ENCODE data around the gene CACNA1B. TPM values are rescaled to one million over a fixed set of nuclear protein-coding genes. Genes with fewer than 3 reads are reported as not detected.

Gene CACNA1B
- total RNA-seq, 2 donors from 2014 or later: 3.6 to 7.9 TPM

- Histone ChIP-seq H3K4me1 (ENCODE audit: control insufficient read depth, insufficient read depth, low read length) (no peaks in the 10 kb centered on the region), H3K9me3 (ENCODE audit: control insufficient read depth, low read length) (peaks cover 31% of the 10 kb centered on the region), H3K27me3 (ENCODE audit: control insufficient read depth, insufficient read depth, low read length, poor library complexity, severe bottlenecking) (no peaks in the 10 kb centered on the region), H3K4me3 (ENCODE audit: low read length) (no peak overlapping the region), H3K9ac (ENCODE audit: extremely low read depth, low read length, poor library complexity, severe bottlenecking) (no peak overlapping the region), H3K27ac (ENCODE audit: low read depth, low read length) (no peak overlapping the region), H3K36me3 (ENCODE audit: control insufficient read depth, insufficient read depth, low read length) (no peaks in the 10 kb centered on the region)
- Mint-ChIP-seq H3K27ac (no peak overlapping the region), H3K4me1 (no peaks in the 10 kb centered on the region), H3K36me3 (ENCODE audit: low read depth) (no peaks in the 10 kb centered on the region), H3K4me3 (no peak overlapping the region), H3K27me3 (ENCODE audit: insufficient read depth) (no peaks in the 10 kb centered on the region), H3K9me3 (peaks cover 5% of the 10 kb centered on the region)
- 83 to 85% methylated on average over 9 of the region's 9 CpGs for WGBS, 2 experiments (ENCODE audit: insufficient coverage in 1 of 2, insufficient read length in 1 of 2)
- TF ChIP-seq, protein P1, sequence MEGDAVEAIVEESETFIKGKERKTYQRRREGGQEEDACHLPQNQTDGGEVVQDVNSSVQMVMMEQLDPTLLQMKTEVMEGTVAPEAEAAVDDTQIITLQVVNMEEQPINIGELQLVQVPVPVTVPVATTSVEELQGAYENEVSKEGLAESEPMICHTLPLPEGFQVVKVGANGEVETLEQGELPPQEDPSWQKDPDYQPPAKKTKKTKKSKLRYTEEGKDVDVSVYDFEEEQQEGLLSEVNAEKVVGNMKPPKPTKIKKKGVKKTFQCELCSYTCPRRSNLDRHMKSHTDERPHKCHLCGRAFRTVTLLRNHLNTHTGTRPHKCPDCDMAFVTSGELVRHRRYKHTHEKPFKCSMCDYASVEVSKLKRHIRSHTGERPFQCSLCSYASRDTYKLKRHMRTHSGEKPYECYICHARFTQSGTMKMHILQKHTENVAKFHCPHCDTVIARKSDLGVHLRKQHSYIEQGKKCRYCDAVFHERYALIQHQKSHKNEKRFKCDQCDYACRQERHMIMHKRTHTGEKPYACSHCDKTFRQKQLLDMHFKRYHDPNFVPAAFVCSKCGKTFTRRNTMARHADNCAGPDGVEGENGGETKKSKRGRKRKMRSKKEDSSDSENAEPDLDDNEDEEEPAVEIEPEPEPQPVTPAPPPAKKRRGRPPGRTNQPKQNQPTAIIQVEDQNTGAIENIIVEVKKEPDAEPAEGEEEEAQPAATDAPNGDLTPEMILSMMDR (conservative IDR thresholded peaks at IDR 0.05): no peak
- no peak for DNase-seq
These were observed 25.1 kb downstream of the CACNA1B start for GRCh38 chr9:137902646-137903045.

- no peaks in the 10 kb centered on the region for H3K4me1 Mint-ChIP-seq
- H3K27me3 Mint-ChIP-seq (ENCODE audit: insufficient read depth): no peaks in the 10 kb centered on the region
- Histone ChIP-seq H3K4me3 (ENCODE audit: low read length) (no peak overlapping the region), H3K27ac (ENCODE audit: low read depth, low read length) (no peak overlapping the region), H3K27me3 (ENCODE audit: control insufficient read depth, insufficient read depth, low read length, poor library complexity, severe bottlenecking) (no peaks in the 10 kb centered on the region), H3K36me3 (ENCODE audit: control insufficient read depth, insufficient read depth, low read length) (no peaks in the 10 kb centered on the region), H3K4me1 (ENCODE audit: control insufficient read depth, insufficient read depth, low read length) (no peaks in the 10 kb centered on the region), H3K9me3 (ENCODE audit: control insufficient read depth, low read length) (peaks cover 27% of the 10 kb centered on the region), H3K9ac (ENCODE audit: extremely low read depth, low read length, poor library complexity, severe bottlenecking) (no peak overlapping the region)
- no peak overlapping the region for H3K4me3 Mint-ChIP-seq
- no peaks in the 10 kb centered on the region for H3K36me3 Mint-ChIP-seq (ENCODE audit: low read depth)
- DNase-seq: no peak
- TF ChIP-seq, protein P1 (conservative IDR thresholded peaks at IDR 0.05): no peak
- H3K27ac Mint-ChIP-seq: no peak overlapping the region
- 85 to 94% methylated on average over 4 to 5 of the region's 5 CpGs for WGBS, 2 experiments (ENCODE audit: insufficient coverage in 1 of 2, insufficient read length in 1 of 2)
- H3K9me3 Mint-ChIP-seq: peaks cover 5% of the 10 kb centered on the region
These were observed 28.2 kb downstream of the CACNA1B start for GRCh38 chr9:137905740-137906139.

DNA sequence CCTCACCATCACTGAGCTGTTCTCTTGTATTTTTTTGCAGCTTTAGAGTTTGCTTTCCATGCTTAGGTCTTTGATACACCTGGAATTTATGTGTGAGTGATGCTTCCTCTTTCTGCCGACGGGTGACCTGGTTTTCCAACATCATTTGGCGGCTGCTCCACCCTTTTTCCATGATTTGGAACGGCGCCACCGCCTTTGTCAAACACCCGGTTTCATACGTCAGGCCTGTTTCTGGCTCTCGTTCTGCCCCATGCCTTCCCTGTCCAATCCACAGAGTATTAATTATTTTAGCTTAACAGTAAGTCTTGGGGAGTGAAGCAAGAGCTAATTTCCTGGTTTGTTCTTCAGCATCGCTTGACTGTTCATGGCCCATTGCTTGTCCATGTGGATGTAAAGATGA, 30.2 kb downstream of the CACNA1B start:
- no peak overlapping the region for H3K9ac ChIP-seq (ENCODE audit: extremely low read depth, low read length, poor library complexity, severe bottlenecking)
- WGBS, 2 experiments (ENCODE audit: insufficient coverage in 1 of 2, insufficient read length in 1 of 2): 88 to 93% methylated on average over 6 to 10 of the region's 10 CpGs
- Mint-ChIP-seq H3K27ac (no peak overlapping the region), H3K4me1 (no peaks in the 10 kb centered on the region), H3K36me3 (ENCODE audit: low read depth) (no peaks in the 10 kb centered on the region), H3K27me3 (ENCODE audit: insufficient read depth) (no peaks in the 10 kb centered on the region), H3K4me3 (no peak overlapping the region), H3K9me3 (no peaks in the 10 kb centered on the region)
- no peaks in the 10 kb centered on the region for H3K4me1 ChIP-seq (ENCODE audit: control insufficient read depth, insufficient read depth, low read length)
- TF ChIP-seq, protein P1 (conservative IDR thresholded peaks at IDR 0.05): no peak
- no peaks in the 10 kb centered on the region for H3K27me3 ChIP-seq (ENCODE audit: control insufficient read depth, insufficient read depth, low read length, poor library complexity, severe bottlenecking)
- peaks cover 20% of the 10 kb centered on the region for H3K9me3 ChIP-seq (ENCODE audit: control insufficient read depth, low read length)
- H3K27ac ChIP-seq (ENCODE audit: low read depth, low read length): no peak overlapping the region
- no peaks in the 10 kb centered on the region for H3K36me3 ChIP-seq (ENCODE audit: control insufficient read depth, insufficient read depth, low read length)
- no peak for DNase-seq
- no peak overlapping the region for H3K4me3 ChIP-seq (ENCODE audit: low read length)

All from endodermal cell (in vitro differentiated cells).